Neuron (in vitro differentiated cells): ENCODE results near the gene B9D2.
"Not testable (repeated sequence)": the region's sequence is repeated elsewhere in the genome, so short reads cannot be mapped to it uniquely, and the experiment has no call there.

Experiments used
- H2AFZ ChIP-seq: one replicate; pipeline ENCODE4 v1.6.1; 2013; ENCODE audit warnings: low read depth, mild to moderate bottlenecking, inconsistent platforms, low read length, moderate library complexity
- H3K27me3 ChIP-seq: one replicate; pipeline ENCODE4 v1.6.1; 2013; ENCODE audit warnings: low read length; ENCODE audit not compliant: insufficient read depth
- H3K36me3 ChIP-seq: one replicate; pipeline ENCODE4 v1.6.1; 2013; ENCODE audit warnings: low read length; ENCODE audit not compliant: insufficient read depth
- H3K4me1 ChIP-seq: one replicate; pipeline ENCODE4 v1.6.1; 2013; ENCODE audit warnings: low read length; ENCODE audit not compliant: insufficient read depth
- H3K4me3 ChIP-seq: 2 replicates; pipeline ENCODE4 v1.5.1; 2013; ENCODE audit warnings: mild to moderate bottlenecking, low read length, moderate library complexity
- H3K9me3 ChIP-seq: one replicate; pipeline ENCODE4 v1.6.1; 2013; ENCODE audit warnings: low read length

Gene B9D2

GRCh38 chr19:41401483-41401882, 37.5 kb upstream of the B9D2 start:
- H2AFZ ChIP-seq, result no peak overlapping the region
- no peak overlapping the region for H3K4me3 ChIP-seq
- H3K9me3 ChIP-seq, result no peaks in the 10 kb centered on the region
- no peaks in the 10 kb centered on the region for H3K27me3 ChIP-seq
- peaks cover 4% of the 10 kb centered on the region for H3K36me3 ChIP-seq
- H3K4me1 ChIP-seq, result peaks cover 14% of the 10 kb centered on the region

GRCh38 chr19:41399525-41399924, 35.6 kb upstream of the B9D2 start:
- Histone ChIP-seq H3K27me3 (no peaks in the 10 kb centered on the region), H3K4me1 (peaks cover 17% of the 10 kb centered on the region), H2AFZ (no peak overlapping the region), H3K36me3 (peaks cover 4% of the 10 kb centered on the region), H3K9me3 (no peaks in the 10 kb centered on the region), H3K4me3 (no peak overlapping the region)

GRCh38 chr19:41399091-41399490, 35.1 kb upstream of the B9D2 start:
- Histone ChIP-seq H3K4me1 (peaks cover 17% of the 10 kb centered on the region), H3K36me3 (peaks cover 4% of the 10 kb centered on the region), H3K4me3 (peak overlapping the region; percentile 93), H2AFZ (no peak overlapping the region), H3K27me3 (no peaks in the 10 kb centered on the region), H3K9me3 (no peaks in the 10 kb centered on the region)

DNA sequence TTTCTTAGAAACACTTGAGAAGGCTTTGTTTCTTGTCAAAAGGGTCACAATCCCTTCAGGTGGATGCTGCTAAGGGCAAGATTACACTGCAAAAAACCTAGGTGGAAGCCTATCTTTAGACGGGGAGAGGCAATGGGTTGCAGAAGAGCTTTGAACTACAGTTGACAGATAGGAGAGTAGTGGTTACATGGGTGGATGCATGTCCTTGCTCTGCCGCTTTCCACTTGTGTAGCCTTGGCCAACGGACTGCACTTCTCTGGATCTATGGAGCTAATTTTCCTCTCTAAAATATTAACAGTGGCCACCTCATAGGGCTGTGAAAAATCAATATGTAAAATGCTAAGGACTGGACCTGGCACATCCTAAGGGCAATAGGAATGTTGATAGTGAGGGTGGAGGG, 34.6 kb upstream of the B9D2 start:
- peaks cover 17% of the 10 kb centered on the region for H3K4me1 ChIP-seq
- peak overlapping the region; percentile 93 for H3K4me3 ChIP-seq
- peaks cover 4% of the 10 kb centered on the region for H3K36me3 ChIP-seq
- no peak overlapping the region for H2AFZ ChIP-seq
- no peaks in the 10 kb centered on the region for H3K27me3 ChIP-seq
- no peaks in the 10 kb centered on the region for H3K9me3 ChIP-seq

DNA sequence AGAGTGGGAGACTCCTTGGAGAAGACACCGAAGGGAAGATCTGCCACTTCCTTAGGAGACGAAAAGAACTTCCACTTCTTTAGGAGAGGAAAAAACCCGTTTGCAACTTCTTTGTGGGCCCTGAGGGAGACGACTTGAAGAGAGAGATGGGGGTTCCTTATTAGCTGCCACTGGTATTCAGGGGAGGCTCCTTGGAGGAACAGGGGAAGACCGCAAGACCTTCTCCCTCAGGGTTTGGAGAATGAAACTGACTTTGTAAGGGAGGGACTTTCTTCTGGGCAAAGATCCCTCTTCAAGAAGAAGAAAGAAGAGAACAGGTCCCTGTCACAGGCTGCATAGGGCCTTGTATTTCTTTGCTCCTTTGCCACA, 34.1 kb upstream of the B9D2 start:
- H2AFZ ChIP-seq, result peak overlapping the region; percentile 73
- peaks cover 3% of the 10 kb centered on the region for H3K36me3 ChIP-seq
- peak overlapping the region; percentile 93 for H3K4me3 ChIP-seq
- peaks cover 17% of the 10 kb centered on the region for H3K4me1 ChIP-seq
- no peaks in the 10 kb centered on the region for H3K9me3 ChIP-seq
- H3K27me3 ChIP-seq, result no peaks in the 10 kb centered on the region

GRCh38 chr19:41397086-41398049, 33.4 kb upstream of the B9D2 start, which contains the start of the genes BCKDHA and EXOSC5:
Gene BCKDHA, plus strand, starts transcription at chr19:41397818. Its CDS starts 10 bp downstream, at chr19:41397828.
Gene EXOSC5, minus strand, starts transcription at chr19:41397359. Its CDS starts 31 bp downstream, at chr19:41397328.
- H3K27me3 ChIP-seq, result no peaks in the 10 kb centered on the region
- no peaks in the 10 kb centered on the region for H3K36me3 ChIP-seq
- peaks cover 17% of the 10 kb centered on the region for H3K4me1 ChIP-seq
- H2AFZ ChIP-seq, result peak within 1 kb of the TSS; percentile 73
- H3K4me3 ChIP-seq, result peak within 1 kb of the TSS; percentile 93
- no peaks in the 10 kb centered on the region for H3K9me3 ChIP-seq

- Histone ChIP-seq H3K27me3 (no peaks in the 10 kb centered on the region), H3K9me3 (no peaks in the 10 kb centered on the region), H3K4me3 (no peak overlapping the region), H2AFZ (no peak overlapping the region), H3K4me1 (peaks cover 17% of the 10 kb centered on the region), H3K36me3 (peaks cover 12% of the 10 kb centered on the region)
Observed at GRCh38 chr19:41395355-41395754, 31.4 kb upstream of the B9D2 start.

- no peaks in the 10 kb centered on the region for H3K27me3 ChIP-seq
- no peak overlapping the region for H2AFZ ChIP-seq
- no peak overlapping the region for H3K4me3 ChIP-seq
- H3K36me3 ChIP-seq, result peaks cover 19% of the 10 kb centered on the region
- H3K9me3 ChIP-seq, result no peaks in the 10 kb centered on the region
- peaks cover 4% of the 10 kb centered on the region for H3K4me1 ChIP-seq
Observed at GRCh38 chr19:41392775-41393174, 28.8 kb upstream of the B9D2 start.

- Histone ChIP-seq H3K36me3 (peaks cover 26% of the 10 kb centered on the region), H3K4me3 (no peak overlapping the region), H3K9me3 (no peaks in the 10 kb centered on the region), H2AFZ (no peak overlapping the region), H3K27me3 (no peaks in the 10 kb centered on the region), H3K4me1 (peaks cover 4% of the 10 kb centered on the region)
Observed at GRCh38 chr19:41391618-41392017, 27.7 kb upstream of the B9D2 start.

DNA sequence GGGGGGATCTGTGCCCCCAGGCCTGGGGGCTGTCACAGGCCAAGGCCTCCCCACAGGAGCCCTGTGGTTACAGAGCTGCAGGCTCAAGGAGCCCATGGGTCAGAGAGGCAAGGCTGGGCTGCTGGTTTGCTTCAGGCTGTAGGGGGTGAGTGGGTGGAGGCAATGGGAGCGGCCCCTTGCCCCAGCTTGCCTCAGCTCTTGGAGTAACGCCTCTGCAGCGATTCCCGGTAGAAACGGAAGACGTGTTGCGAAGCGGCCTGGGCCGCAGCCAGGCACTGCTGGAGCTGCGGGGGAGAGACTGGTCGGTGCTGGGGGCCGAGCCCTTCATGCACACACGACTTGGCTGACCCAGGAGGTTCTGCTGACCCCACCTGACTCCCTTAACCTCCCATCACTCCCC, 22.5 kb upstream of the B9D2 start:
- H2AFZ ChIP-seq, result no peak overlapping the region
- H3K4me1 ChIP-seq, result no peaks in the 10 kb centered on the region
- H3K9me3 ChIP-seq, result no peaks in the 10 kb centered on the region
- peaks cover 40% of the 10 kb centered on the region for H3K36me3 ChIP-seq
- H3K27me3 ChIP-seq, result no peaks in the 10 kb centered on the region
- H3K4me3 ChIP-seq, result no peak overlapping the region

GRCh38 chr19:41384351-41384750, 20.4 kb upstream of the B9D2 start:
- no peak overlapping the region for H3K4me3 ChIP-seq
- no peaks in the 10 kb centered on the region for H3K27me3 ChIP-seq
- H3K36me3 ChIP-seq, result peaks cover 27% of the 10 kb centered on the region
- no peaks in the 10 kb centered on the region for H3K4me1 ChIP-seq
- no peaks in the 10 kb centered on the region for H3K9me3 ChIP-seq
- no peak overlapping the region for H2AFZ ChIP-seq

- H2AFZ ChIP-seq, H3K4me1 ChIP-seq, H3K4me3 ChIP-seq, H3K27me3 ChIP-seq, H3K9me3 ChIP-seq: not testable (repeated sequence)
- H3K36me3 ChIP-seq, result peaks cover 19% of the 10 kb centered on the region
Observed at GRCh38 chr19:41381536-41381935, 17.6 kb upstream of the B9D2 start.

DNA sequence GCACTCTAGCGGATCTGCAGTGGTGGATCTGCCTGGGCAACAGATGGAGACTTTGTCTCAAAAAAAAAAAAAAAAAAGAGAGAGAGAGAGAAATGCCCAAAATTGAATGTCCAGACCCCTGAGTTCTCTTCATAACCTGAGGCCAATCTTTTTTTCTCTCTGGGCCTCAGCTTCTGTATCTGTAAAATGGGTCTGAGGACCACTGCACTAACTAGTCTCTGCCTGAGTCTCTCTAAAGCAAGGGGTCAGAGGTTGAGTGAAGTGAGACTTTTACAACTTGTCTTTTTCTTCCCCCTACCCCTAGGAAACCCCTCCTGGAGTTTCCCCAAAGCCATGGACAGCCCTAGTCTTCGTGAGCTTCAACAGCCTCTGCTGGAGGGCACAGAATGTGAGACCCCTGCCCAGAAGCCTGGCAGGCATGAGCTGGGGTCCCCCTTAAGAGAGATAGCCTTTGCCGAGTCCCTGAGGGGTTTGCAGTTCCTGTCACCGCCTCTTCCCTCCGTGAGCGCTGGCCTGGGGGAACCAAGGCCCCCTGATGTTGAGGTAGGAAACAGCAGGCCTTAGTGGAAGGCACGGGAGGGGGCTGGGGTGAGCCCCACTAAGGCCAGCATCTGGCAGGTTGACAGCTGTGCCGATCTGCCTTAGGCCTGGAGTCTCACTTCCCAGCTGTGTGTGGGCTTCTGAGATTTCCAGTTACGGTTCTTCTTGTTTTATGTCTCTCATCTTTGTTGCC, 14.2 kb upstream of the B9D2 start:
- H3K9me3 ChIP-seq, result no peaks in the 10 kb centered on the region
- peaks cover 9% of the 10 kb centered on the region for H3K36me3 ChIP-seq
- no peaks in the 10 kb centered on the region for H3K4me1 ChIP-seq
- H3K4me3 ChIP-seq, result no peak overlapping the region
- H2AFZ ChIP-seq, result no peak overlapping the region
- no peaks in the 10 kb centered on the region for H3K27me3 ChIP-seq
